ENCODE results near the gene DNAJB9.

- TF ChIP-seq CTCF (IDR thresholded peaks at IDR 0.05) (no peak), REST (IDR thresholded peaks at IDR 0.05; ENCODE audit: insufficient read depth in 1 of 2, low read depth in 2 of 2, low read length in 1 of 2) (no peak)
These were observed 40.3 kb upstream of the DNAJB9 start for GRCh38 chr7:108529341-108529740.
